Effector CD4-positive, alpha-beta T cell (primary cell): Measurements from ENCODE around the gene SLC44A2.
"Not testable (repeated sequence)": the region's sequence is repeated elsewhere in the genome, so short reads cannot be mapped to it uniquely, and the experiment has no call there.

Experiments used
- DNase-seq: peaks from one replicate; pipeline ENCODE4 v3.0.0-alpha.2; 2020

SLC44A2 gene

DNA sequence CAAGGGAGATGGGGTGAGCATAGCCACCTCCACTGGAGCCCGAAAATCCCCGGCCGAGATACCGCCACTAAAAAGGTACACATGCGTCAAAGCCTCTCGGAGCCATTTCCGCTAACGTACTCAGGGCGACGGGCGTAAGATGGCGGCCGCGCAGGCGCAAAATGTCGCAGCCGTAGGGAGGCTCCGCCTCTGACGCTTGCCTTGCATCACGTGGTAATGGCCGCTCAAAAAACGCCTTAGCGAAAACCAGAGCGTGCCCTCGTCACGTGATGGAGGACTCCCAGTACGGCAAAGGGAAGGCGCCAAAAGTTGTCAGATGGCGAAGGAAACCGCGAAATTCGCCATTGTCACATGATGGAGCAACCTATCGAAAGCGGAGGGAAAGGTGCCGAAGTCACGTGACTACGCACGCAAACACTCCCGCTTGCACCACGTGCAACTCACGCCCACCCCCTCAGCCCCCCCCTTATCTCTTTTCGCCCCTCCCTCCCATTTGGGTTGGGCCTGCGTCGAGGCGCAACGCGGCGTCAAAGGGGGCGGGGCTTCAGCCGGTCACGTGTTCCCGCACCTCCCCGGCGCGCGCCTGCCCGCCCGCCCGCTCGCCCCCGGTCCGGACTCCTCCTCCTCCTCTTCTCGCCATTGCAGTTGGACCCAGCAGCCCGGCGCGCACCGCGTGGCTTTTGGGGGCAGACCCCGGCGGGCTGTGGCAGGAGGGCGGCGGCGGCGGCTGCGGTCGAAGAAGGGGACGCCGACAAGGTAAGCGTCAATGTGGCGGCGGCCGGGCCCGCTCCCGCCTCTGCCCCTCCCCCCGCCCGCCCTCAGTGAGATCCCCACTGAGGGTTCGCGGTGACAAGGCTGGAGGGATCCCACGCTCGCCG lies 28.6 kb downstream of the SLC44A2 start, which contains the start of gene ILF3:
Gene ILF3 (plus strand): TSS at position 615 of the 878 bp plus-strand sequence. CDS start 16,260 bp downstream, outside the sequence.
- peak; percentile 100 for DNase-seq

GRCh38 chr19:10654610-10655456 lies 29.5 kb downstream of the SLC44A2 start:
- peak; percentile 51 for DNase-seq

- no peak for DNase-seq
These were observed 30.3 kb downstream of the SLC44A2 start for GRCh38 chr19:10655457-10656312.

GRCh38 chr19:10660346-10660745 lies 35.0 kb downstream of the SLC44A2 start:
- DNase-seq: no peak

GRCh38 chr19:10661946-10662345 lies 36.6 kb downstream of the SLC44A2 start:
- no peak for DNase-seq

- DNase-seq: no peak
These were observed 37.3 kb downstream of the SLC44A2 start for GRCh38 chr19:10662384-10663251.

- DNase-seq: not testable (repeated sequence)
These were observed 37.9 kb downstream of the SLC44A2 start for GRCh38 chr19:10663252-10663563.

DNA sequence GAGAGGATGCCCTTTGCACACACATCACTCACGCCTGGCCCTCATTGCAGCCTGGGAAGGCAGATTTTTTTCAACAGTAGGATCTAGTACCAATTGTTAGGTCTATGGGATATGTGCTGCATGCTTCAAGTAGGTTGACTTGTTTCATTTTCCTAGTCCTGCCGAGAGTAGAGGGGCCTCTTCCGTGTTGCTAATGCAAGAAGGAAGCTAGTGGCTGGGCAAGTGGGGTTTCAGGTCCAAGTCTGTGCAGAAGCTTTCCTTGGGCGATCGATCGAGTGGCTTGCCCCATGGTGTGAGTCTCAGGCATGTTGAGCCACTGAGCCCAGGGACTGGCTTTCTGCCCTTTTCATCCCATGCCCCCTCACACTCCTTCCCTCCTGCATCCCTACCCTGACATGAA lies 42.5 kb downstream of the SLC44A2 start:
- DNase-seq: no peak

DNA sequence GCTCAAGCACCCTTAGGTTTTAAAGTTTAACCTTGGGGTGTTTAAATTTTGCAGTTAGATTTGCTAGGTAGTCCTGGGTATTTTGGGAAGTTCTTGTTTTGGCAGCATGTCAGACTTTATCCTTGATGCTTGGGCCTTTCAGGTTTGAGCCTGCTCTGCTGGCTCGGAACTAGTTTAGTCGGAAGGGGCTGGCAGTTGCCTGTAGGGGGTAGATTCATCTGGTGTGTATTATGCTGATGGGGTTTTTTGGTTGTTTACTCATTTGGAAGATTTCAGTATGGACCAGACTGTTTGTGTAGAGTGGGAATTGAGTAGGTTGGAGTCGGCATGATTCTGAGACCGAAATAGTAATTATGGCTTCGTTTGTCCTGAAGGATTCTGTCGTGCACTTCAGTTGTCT lies 43.9 kb downstream of the SLC44A2 start:
- no peak for DNase-seq

DNA sequence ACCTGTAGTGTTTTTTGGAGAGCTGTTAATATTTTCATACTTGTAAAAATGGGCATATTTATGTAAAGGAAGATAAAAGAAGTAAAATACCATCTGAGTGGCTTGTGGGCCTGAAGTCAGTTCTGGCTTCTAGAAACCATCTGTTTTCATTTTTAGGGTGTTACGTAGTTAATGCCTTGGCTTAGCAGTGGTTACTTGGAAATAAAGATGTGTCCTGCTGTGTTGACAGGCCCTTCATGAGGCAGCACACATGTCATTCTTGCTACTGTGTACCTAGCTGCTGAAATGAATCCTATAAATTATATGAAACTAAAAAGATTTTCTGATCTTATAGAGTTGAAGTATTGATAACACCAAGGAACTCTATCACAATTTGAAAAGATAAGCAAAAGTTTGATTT lies 44.8 kb downstream of the SLC44A2 start:
- DNase-seq: no peak

DNA sequence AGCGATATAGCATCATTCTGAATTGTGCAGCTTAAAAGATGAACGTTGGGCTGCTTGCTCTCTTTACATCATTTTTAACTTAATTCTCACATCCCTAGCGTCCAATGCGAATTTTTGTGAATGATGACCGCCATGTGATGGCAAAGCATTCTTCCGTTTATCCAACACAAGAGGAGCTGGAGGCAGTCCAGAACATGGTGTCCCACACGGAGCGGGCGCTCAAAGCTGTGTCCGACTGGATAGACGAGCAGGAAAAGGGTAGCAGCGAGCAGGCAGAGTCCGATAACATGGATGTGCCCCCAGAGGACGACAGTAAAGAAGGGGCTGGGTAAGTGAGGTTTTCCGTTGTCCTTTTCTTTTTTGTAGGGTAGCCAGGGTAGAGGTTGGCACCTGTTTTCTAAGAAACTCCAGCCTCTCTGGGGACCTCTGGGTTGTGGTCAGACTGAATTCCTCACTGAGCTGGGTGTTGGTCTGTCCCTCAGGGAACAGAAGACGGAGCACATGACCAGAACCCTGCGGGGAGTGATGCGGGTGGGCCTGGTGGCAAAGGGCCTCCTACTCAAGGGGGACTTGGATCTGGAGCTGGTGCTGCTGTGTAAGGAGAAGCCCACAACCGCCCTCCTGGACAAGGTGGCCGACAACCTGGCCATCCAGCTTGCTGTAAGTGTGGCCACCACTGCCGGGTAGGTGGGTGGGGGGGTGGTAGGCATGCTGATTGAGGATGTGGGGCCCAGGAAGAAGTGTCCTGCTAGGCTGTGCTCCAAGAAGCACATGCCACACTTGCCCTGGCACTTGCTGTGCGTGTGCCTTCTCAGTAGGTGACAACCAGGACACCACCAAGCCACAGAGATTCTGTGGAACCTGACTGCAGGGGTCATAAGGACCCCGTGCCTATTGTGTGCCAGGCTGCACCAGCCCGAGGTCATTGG lies 45.8 kb downstream of the SLC44A2 start:
- no peak for DNase-seq

DNA sequence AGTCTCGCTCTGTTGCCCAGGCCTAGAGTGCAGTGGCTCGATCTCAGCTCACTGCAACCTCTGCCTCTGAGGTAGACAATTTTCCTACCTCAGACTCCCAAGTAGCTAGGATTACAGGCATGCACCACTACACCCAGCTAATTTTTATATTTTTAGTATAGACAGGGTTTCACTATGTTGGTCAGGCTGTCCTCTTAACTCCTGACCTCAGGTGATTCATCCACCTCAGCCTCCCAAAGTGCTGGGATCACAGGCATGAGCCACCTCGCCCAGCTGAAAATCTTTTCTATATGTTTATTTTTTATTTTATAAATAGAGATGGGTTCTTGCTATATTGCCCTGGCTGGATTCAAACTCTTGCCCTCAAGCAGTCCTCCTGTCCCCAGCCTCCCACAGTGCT lies 46.6 kb downstream of the SLC44A2 start:
- DNase-seq: not testable (repeated sequence)

DNA sequence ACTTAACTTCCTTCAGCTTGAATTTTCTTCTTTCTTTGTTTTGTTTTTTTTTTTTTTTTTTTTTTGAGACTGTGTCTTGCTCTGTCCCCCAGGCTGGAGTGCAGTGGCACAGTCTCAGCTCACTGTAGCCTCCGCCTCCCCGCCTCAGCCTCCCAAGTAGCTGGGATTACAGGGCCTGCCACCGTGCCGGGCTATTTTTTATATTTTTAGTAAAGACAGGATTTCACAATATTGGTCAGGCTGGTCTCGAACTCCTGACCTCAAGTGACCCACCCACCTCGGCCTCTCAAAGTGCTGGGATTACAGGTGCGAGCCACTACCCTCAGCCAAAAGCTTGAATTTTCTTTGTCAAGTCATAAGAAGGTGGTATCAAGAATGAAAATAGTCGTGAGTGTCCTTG lies 49.9 kb downstream of the SLC44A2 start:
- not testable (repeated sequence) for DNase-seq

DNA sequence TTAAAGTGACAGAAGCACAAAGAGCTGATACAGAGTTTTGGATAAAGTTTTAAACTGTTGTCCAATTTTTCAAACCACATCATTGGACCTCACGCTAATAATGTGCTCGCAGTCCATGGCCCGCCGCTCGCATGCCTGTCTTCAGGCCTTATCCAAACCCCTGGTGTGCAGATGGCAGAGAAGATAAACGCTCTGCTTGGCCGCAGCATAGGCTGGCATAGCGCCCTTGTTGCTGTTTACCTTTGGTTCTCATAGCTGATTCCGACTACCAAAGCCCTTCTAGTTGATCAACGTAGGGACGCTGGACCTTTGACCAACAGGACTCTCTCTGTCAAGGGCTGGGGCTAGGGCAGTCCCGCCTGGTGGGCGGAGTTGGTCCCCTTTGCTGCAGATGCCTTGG lies 52.4 kb downstream of the SLC44A2 start:
- no peak for DNase-seq

- DNase-seq: no peak
These were observed 53.5 kb downstream of the SLC44A2 start for GRCh38 chr19:10678813-10679212.

DNA sequence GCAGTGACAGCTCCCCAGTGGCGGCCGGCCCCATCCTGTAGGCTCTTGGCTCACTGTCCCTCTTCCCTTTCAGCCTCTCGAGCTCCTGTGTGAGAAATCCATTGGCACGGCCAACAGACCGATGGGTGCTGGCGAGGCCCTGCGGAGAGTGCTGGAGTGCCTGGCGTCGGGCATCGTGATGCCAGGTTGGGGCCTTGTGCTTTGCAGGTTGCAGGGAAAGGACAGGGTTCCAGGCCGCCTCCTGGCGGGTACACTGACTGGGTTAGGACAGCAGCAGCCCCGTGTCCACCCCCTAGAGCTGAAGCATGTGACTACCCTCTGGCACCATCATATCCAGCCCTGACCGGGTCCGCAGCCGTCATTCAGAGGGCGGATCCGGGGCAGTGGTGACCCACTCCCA lies 54.4 kb downstream of the SLC44A2 start:
- DNase-seq: no peak

- no peak for DNase-seq
These were observed 55.3 kb downstream of the SLC44A2 start for GRCh38 chr19:10680545-10681135.

DNA sequence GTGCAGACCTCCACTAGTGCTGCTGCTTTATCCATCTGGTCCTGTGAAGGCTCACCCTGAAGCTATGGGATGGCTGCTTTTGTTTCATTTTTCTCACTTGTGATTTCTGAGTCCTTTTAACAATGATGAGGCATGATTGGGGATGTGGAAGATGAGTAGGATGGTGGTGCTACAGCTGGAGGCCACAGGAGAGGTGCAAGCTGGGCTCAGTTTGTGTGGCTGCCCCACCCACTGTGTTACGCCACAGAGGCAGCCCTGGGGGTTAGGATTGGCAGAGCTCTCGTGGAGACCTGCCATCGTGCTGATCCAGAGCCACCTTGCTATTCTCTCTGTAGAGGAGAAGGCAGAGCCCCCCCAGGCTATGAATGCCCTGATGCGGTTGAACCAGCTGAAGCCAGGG lies 56.3 kb downstream of the SLC44A2 start:
- DNase-seq: no peak

- DNase-seq: no peak
These were observed 57.2 kb downstream of the SLC44A2 start for GRCh38 chr19:10682397-10683063.

- no peak for DNase-seq
These were observed 57.7 kb downstream of the SLC44A2 start for GRCh38 chr19:10683064-10683426.
